ENCODE measurements around the gene MPND.

- TF ChIP-seq POLR2A (IDR thresholded peaks at IDR 0.05) (no peak), CTCF (IDR thresholded peaks at IDR 0.05) (no peak)
Measured at GRCh38 chr19:4305659-4306058, 37.7 kb upstream of the MPND start.

All from Peyer's patch (tissue), 4 donors.